Lung (tissue), 12 donors: ENCODE measurements around the gene RRAGC. TPM values are rescaled to one million over a fixed set of nuclear protein-coding genes. Genes with fewer than 3 reads are reported as not detected.

Source experiments
- ATAC-seq: fragments of 200-7000 bp; cut with Tn5 transposase; one replicate; pipeline ENCODE4 v1.9.1; 2020; ENCODE audit warnings: moderate number of reproducible peaks; ENCODE audit not compliant: insufficient read depth, low FRiP score
- DNase-seq, 3 donors: peaks; one replicate each; pipeline ENCODE4 v3.0.0-alpha.2; 2013 to 2017
- H3K27ac ChIP-seq, 2 donors: one replicate each; pipeline ENCODE4 v1.5.1; 2013; ENCODE audit warnings: mild to moderate bottlenecking in 2 of 2, moderate library complexity in 2 of 2, control low read depth in 1 of 2, inconsistent platforms in 1 of 2, low read depth in 1 of 2, low read length in 1 of 2
- H3K27me3 ChIP-seq, 3 donors: one replicate each; pipeline ENCODE4 v1.5.1; 2013; ENCODE audit warnings: low read length in 2 of 3; ENCODE audit not compliant: control insufficient read depth in 3 of 3, insufficient read depth in 3 of 3
- H3K36me3 ChIP-seq, 4 donors: one replicate each; pipeline ENCODE4 v1.5.1; 2013; ENCODE audit warnings: low read length in 4 of 4, mild to moderate bottlenecking in 1 of 4, moderate library complexity in 1 of 4; ENCODE audit not compliant: control insufficient read depth in 4 of 4, insufficient read depth in 4 of 4
- H3K4me1 ChIP-seq, 5 donors: one replicate each; pipeline ENCODE4 v1.5.1; 2013; ENCODE audit warnings: low read length in 5 of 5, mild to moderate bottlenecking in 2 of 5, moderate library complexity in 1 of 5; ENCODE audit not compliant: control insufficient read depth in 5 of 5, insufficient read depth in 5 of 5
- H3K4me3 ChIP-seq: one replicate; pipeline ENCODE4 v1.5.1; 2013; ENCODE audit warnings: mild to moderate bottlenecking, control low read depth, moderate library complexity
- H3K9ac ChIP-seq, 2 donors: one replicate each; pipeline ENCODE4 v1.5.1; 2013; ENCODE audit warnings: low read length in 2 of 2, control low read depth in 1 of 2; ENCODE audit not compliant: insufficient read depth in 1 of 2
- H3K9me3 ChIP-seq, 4 donors: one replicate each; pipeline ENCODE4 v1.5.1; 2013; ENCODE audit warnings: low read length in 3 of 4, mild to moderate bottlenecking in 1 of 4, moderate library complexity in 1 of 4; ENCODE audit not compliant: control insufficient read depth in 4 of 4, insufficient read depth in 3 of 4
- WGBS, 2 donors: extraction: QIAGEN DNeasy Blood & Tissue Kit; methylation state at CpG; one replicate each; pipeline ENCODE4 v1.1.7; 2013; 5-methylcytosine and 5-hydroxymethylcytosine counted together
- polyA plus RNA-seq, 2 donors: library from polyadenylated mRNA; stranded (reverse); fragments of 200-250 nt; gene quantifications; one replicate each; pipeline ENCODE4 v1.2.1, GENCODE V29; 2013
- total RNA-seq, 2 donors: library from RNA; depleted of rRNA in 1 of 2; stranded (reverse); fragments of >200 nt in 1 of 2; gene quantifications; one replicate each; pipeline ENCODE4 v1.2.1, GENCODE V29; 2014 to 2021
- TF ChIP-seq, protein P1 (sequence below): IDR thresholded peaks from 2 replicates; pipeline ENCODE4 v1.5.1; 2012; ENCODE audit warnings: mild to moderate bottlenecking; ENCODE audit errors: control extremely low read depth, extremely low read depth
- donor health status: control.
- donor health status: control.
- donor health status: Bipolar disorder and iron deficiency.
- donor health status: healthy.
- donor health status: DM: yes; HTN: yes; CAD: no.

Gene RRAGC
- total and polyA plus RNA-seq, 4 donors: 13.0 to 32.1 (median 27.0) TPM

DNA sequence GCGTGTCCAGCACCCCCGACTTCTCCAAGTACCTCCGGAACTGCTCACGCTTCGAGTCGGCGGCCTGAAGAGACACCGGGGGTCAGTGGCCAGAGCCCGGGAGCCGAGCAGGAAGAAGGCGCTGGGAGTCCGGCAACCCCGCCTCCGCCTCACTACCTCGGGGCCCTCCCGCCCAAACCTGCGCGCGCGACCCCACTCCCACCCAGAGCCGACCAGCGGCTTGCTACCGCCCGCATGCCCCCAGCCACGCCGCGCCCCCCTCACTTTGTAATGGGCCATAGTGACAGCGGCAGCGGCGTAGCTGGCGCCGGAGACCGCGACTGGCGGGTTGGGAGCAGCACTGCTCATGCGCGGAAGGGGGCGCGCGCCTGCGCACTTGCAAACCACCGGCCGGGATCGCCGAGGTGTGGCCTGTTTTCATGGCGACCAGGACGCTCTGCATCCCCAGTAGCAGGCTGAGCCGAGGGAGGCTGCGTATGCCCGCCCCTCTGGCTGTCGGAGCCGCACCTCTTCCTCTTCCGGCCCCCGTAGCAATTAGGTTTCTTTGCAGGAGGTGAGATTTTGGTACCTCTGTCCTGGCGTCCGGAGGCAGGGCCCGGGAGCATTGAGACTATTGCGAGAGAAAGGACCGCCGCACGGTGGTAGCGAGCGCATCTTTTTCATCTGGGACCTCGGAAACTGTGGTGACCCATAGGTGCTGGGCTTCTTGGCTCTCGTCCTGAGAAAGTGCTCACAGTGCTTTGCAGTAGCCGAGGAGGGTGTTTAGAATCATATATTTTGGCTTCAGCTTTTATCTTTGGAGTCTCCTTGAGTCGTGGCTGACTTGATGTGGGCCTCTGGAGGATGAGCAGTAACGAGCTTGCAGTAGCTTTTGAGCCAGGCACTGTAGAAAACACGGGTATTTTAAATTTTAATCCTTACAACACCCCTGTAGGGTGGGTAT lies 13.7 kb upstream of the RRAGC start, which contains the start of gene MYCBP:
Gene MYCBP, minus strand, starts transcription at position 322 of the 943 bp plus-strand sequence. Its CDS starts 43 bp downstream, at position 279.
- peaks cover 1 to 16% (median 5%) of the 10 kb centered on the region in 5 donors for H3K4me1 ChIP-seq
- no peaks in the 10 kb centered on the region for H3K9me3 ChIP-seq
- 0% methylated on average over 62 to 69 of the region's 69 CpGs for WGBS, 2 donors
- peak within 1 kb of the TSS; percentile 89 for H3K4me3 ChIP-seq
- TF ChIP-seq, protein P1, sequence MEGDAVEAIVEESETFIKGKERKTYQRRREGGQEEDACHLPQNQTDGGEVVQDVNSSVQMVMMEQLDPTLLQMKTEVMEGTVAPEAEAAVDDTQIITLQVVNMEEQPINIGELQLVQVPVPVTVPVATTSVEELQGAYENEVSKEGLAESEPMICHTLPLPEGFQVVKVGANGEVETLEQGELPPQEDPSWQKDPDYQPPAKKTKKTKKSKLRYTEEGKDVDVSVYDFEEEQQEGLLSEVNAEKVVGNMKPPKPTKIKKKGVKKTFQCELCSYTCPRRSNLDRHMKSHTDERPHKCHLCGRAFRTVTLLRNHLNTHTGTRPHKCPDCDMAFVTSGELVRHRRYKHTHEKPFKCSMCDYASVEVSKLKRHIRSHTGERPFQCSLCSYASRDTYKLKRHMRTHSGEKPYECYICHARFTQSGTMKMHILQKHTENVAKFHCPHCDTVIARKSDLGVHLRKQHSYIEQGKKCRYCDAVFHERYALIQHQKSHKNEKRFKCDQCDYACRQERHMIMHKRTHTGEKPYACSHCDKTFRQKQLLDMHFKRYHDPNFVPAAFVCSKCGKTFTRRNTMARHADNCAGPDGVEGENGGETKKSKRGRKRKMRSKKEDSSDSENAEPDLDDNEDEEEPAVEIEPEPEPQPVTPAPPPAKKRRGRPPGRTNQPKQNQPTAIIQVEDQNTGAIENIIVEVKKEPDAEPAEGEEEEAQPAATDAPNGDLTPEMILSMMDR: no peak
- ATAC-seq (peak; percentile 99), DNase-seq (peak; percentile 95 to 98 (median 97))
- H3K27me3 ChIP-seq: no peaks in the 10 kb centered on the region
- peak within 1 kb of the TSS in 1 of 2 donors; percentile 77 for H3K9ac ChIP-seq
- H3K27ac ChIP-seq: peak within 1 kb of the TSS; percentile 78 to 82
- no peaks in the 10 kb centered on the region for H3K36me3 ChIP-seq

DNA sequence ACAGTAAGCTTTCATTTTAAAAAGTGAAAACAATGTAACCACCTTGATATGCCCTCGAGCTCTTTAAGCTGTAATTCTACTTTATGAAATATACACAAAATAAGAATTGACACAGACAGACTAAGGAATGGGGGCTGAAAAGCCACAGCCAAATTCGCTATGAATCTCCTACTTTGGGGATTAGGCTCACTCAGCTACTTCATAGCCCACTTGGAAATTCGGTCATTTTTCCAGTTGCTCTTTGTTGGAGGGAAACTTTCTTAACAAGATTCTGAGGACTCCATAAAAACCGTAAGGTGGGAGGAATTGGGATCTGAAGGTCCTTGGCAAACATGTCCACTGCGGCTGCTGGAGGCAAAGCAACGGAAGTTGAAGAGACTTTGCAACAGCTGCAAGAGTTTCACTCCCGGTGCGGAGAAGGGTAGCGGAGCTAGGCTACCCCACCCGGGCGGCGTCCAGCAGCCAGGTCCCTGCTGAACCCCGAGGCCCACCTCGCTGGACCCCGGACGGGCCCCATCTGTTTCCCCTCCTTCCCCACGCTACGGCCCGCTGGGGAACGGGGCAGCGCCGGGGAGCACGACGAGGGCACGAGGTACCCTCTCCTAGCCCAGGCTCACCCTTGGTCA lies 12.9 kb upstream of the RRAGC start:
- DNase-seq (peak; percentile 19 to 34 (median 33)), ATAC-seq (no peak)
- peak overlapping the region in 1 of 2 donors; percentile 62 for H3K9ac ChIP-seq
- peak overlapping the region; percentile 58 to 75 for H3K27ac ChIP-seq
- peaks cover 0 to 3% (median 1%) of the 10 kb centered on the region in 4 donors for H3K36me3 ChIP-seq
- H3K4me1 ChIP-seq: peaks cover 1 to 16% (median 7%) of the 10 kb centered on the region in 5 donors
- no peaks in the 10 kb centered on the region for H3K9me3 ChIP-seq
- H3K27me3 ChIP-seq: no peaks in the 10 kb centered on the region
- TF ChIP-seq, protein P1: no peak
- peak overlapping the region; percentile 89 for H3K4me3 ChIP-seq
- 4% methylated on average over 25 of the region's 25 CpGs for WGBS, 2 donors

DNA sequence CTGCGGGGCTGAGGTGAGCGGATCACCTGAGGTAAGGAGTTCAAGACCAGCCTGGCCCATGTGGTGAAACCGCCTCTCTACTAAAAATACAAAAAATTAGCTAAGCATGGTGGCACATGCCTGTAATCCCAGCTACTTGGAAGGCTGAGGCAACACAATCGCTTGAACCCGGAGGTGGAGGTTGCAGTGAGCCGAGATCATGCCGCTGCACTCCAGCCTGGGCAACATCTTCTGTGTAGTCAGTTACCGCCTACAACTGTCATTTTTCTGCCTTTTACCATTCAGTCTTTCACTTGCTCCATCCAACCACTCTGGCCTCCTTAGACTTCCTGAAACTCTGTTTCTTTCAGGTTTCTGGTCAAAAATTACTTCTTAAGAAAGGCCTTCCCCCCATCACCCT lies 11.4 kb upstream of the RRAGC start:
- Histone ChIP-seq H3K4me1 (peaks cover 1 to 16% (median 8%) of the 10 kb centered on the region in 5 donors), H3K9me3 (no peaks in the 10 kb centered on the region), H3K27me3 (no peaks in the 10 kb centered on the region), H3K4me3 (no peak overlapping the region), H3K9ac (no peak overlapping the region), H3K36me3 (peaks cover 0 to 5% (median 2%) of the 10 kb centered on the region in 4 donors), H3K27ac (no peak overlapping the region)
- WGBS, 2 donors: 84 to 93% methylated on average over 8 of the region's 8 CpGs
- TF ChIP-seq, protein P1: no peak
- DNase-seq: no peak
- ATAC-seq: no peak
